Measurements from ENCODE around the gene TMEM134. TPM values are rescaled to one million over a fixed set of nuclear protein-coding genes. Genes with fewer than 3 reads are reported as not detected.

TMEM134 gene
- total and polyA plus RNA-seq, 9 of the 15 experiments (the other 6 are each of a cell fraction or from before 2014, with no cell fraction given), result 0.63 to 48.4 (median 10.7) TPM

DNA sequence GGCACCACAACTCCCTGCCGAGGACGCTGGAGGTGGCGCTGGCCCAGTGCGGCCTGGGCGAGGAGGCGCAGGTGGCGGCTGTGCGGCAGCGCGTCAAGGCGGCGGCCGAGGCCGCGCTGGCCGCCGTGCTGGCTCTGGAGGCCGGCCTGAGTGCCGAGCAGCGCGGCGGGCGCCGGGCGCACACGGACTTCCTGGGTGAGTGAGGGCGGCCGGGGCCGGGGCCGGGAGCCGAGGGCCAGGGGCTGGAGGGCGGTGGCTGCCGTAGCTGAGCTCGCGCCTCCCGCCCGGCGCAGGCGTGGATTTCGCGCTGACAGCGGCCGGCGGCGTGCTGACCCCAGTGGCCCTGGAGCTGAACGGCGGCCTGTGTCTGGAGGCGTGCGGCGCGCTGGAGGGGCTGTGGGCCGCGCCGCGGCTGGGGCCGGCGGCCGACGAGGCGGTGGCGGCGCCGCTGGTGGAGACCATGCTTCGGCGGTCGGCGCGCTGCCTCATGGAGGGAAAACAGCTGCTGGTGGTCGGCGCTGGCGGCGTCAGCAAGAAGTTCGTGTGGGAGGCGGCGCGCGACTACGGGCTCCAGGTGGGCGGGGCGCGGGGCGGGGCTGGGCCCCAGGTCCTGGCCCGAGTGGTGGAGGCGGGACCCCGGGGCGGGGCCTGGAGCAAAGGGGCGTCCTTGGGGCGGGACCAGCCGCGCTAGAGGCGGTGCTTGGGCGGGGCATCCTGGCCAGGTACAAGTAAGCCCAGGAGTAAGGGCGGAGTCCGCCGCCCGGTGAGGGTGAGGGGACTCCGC is 48.2 kb downstream of the TMEM134 start (continued):
- TF ChIP-seq, protein P1, sequence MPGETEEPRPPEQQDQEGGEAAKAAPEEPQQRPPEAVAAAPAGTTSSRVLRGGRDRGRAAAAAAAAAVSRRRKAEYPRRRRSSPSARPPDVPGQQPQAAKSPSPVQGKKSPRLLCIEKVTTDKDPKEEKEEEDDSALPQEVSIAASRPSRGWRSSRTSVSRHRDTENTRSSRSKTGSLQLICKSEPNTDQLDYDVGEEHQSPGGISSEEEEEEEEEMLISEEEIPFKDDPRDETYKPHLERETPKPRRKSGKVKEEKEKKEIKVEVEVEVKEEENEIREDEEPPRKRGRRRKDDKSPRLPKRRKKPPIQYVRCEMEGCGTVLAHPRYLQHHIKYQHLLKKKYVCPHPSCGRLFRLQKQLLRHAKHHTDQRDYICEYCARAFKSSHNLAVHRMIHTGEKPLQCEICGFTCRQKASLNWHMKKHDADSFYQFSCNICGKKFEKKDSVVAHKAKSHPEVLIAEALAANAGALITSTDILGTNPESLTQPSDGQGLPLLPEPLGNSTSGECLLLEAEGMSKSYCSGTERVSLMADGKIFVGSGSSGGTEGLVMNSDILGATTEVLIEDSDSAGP (CRISPR knock-in tag; IDR thresholded peaks at IDR 0.05), result no peak
- TF ChIP-seq ZFP30 (CRISPR knock-in tag; IDR thresholded peaks at IDR 0.05; ENCODE audit: borderline replicate concordance) (no peak), MBD2 (IDR thresholded peaks at IDR 0.05; ENCODE audit: borderline replicate concordance, low read depth) (no peak), PHB (CRISPR knock-in tag; IDR thresholded peaks at IDR 0.05) (no peak), ZNF589 (CRISPR knock-in tag; IDR thresholded peaks at IDR 0.05; ENCODE audit: low read depth) (no peak), ERF (CRISPR knock-in tag; IDR thresholded peaks at IDR 0.05) (peak; percentile 27; the same call in 1 of the 2 replicates), ZBTB8A (IDR thresholded peaks at IDR 0.05; ENCODE audit: partially characterized antibody) (no peak), TRIM24 (IDR thresholded peaks at IDR 0.05) (no peak), RBM34 (IDR thresholded peaks at IDR 0.05; ENCODE audit: borderline replicate concordance, insufficient read depth, low read length) (no peak), POLR2H (tag; IDR thresholded peaks at IDR 0.05; ENCODE audit: low read depth) (no peak), CC2D1A (IDR thresholded peaks at IDR 0.05) (no peak)
- TF ChIP-seq, protein P2, sequence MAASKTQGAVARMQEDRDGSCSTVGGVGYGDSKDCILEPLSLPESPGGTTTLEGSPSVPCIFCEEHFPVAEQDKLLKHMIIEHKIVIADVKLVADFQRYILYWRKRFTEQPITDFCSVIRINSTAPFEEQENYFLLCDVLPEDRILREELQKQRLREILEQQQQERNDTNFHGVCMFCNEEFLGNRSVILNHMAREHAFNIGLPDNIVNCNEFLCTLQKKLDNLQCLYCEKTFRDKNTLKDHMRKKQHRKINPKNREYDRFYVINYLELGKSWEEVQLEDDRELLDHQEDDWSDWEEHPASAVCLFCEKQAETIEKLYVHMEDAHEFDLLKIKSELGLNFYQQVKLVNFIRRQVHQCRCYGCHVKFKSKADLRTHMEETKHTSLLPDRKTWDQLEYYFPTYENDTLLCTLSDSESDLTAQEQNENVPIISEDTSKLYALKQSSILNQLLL (CRISPR knock-in tag; IDR thresholded peaks at IDR 0.05; ENCODE audit: borderline replicate concordance), result no peak
- TF ChIP-seq, protein P3, sequence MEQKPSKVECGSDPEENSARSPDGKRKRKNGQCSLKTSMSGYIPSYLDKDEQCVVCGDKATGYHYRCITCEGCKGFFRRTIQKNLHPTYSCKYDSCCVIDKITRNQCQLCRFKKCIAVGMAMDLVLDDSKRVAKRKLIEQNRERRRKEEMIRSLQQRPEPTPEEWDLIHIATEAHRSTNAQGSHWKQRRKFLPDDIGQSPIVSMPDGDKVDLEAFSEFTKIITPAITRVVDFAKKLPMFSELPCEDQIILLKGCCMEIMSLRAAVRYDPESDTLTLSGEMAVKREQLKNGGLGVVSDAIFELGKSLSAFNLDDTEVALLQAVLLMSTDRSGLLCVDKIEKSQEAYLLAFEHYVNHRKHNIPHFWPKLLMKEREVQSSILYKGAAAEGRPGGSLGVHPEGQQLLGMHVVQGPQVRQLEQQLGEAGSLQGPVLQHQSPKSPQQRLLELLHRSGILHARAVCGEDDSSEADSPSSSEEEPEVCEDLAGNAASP (IDR thresholded peaks at IDR 0.05), result no peak
- TF ChIP-seq, protein P4, sequence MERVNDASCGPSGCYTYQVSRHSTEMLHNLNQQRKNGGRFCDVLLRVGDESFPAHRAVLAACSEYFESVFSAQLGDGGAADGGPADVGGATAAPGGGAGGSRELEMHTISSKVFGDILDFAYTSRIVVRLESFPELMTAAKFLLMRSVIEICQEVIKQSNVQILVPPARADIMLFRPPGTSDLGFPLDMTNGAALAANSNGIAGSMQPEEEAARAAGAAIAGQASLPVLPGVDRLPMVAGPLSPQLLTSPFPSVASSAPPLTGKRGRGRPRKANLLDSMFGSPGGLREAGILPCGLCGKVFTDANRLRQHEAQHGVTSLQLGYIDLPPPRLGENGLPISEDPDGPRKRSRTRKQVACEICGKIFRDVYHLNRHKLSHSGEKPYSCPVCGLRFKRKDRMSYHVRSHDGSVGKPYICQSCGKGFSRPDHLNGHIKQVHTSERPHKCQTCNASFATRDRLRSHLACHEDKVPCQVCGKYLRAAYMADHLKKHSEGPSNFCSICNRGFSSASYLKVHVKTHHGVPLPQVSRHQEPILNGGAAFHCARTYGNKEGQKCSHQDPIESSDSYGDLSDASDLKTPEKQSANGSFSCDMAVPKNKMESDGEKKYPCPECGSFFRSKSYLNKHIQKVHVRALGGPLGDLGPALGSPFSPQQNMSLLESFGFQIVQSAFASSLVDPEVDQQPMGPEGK (CRISPR knock-in tag; IDR thresholded peaks at IDR 0.05; ENCODE audit: borderline replicate concordance), result no peak
- TF ChIP-seq, protein P5, sequence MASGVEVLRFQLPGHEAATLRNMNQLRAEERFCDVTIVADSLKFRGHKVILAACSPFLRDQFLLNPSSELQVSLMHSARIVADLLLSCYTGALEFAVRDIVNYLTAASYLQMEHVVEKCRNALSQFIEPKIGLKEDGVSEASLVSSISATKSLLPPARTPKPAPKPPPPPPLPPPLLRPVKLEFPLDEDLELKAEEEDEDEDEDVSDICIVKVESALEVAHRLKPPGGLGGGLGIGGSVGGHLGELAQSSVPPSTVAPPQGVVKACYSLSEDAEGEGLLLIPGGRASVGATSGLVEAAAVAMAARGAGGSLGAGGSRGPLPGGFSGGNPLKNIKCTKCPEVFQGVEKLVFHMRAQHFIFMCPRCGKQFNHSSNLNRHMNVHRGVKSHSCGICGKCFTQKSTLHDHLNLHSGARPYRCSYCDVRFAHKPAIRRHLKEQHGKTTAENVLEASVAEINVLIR (CRISPR knock-in tag; IDR thresholded peaks at IDR 0.05), result no peak

Data from K562 (cell line).